NB4 (cell line): ENCODE measurements around the gene DPF1.

Experiments used
- CTCF ChIP-seq: IDR thresholded peaks from one replicate; pipeline ENCODE4 v1.5.1; 2012; ENCODE audit warnings: low read depth, low read length
- POLR2A ChIP-seq: IDR thresholded peaks from 2 replicates; pipeline ENCODE4 v1.6.1; 2011; ENCODE audit warnings: mild to moderate bottlenecking; ENCODE audit not compliant: insufficient read length; ENCODE audit errors: extremely low read depth

GRCh38 chr19:38264486-38265212, 40.6 kb upstream of the DPF1 start, which contains the start of gene SPINT2:
- no peak for TF ChIP-seq CTCF
- TF ChIP-seq POLR2A = no peak
